Measurements from ENCODE around the gene LINC00237.

- TF ChIP-seq FOXK2 (IDR thresholded peaks at IDR 0.05) (no peak), TARDBP (IDR thresholded peaks at IDR 0.05) (no peak), SUZ12 (IDR thresholded peaks at IDR 0.05) (no peak), SP1 (IDR thresholded peaks at IDR 0.05) (no peak)
These were observed 16.8 kb downstream of the LINC00237 start for GRCh38 chr20:21089391-21089790.

Measured in HEK293T (cell line).